MM.1S (cell line): ENCODE measurements around the gene CAMK2A.

Source experiments
- CTCF ChIP-seq: fragments of 300-600 bp; sonication (generic); IDR thresholded peaks from 2 replicates; pipeline ENCODE4 v1.5.1; 2016; ENCODE audit warnings: antibody characterized with exemption, low read length, mixed read lengths
- EZH2phosphoT487 ChIP-seq: fragments of 300-600 bp; sonication (generic); IDR thresholded peaks from 2 replicates; pipeline ENCODE4 v1.6.1; 2018; ENCODE audit warnings: antibody characterized with exemption, low read length

GRCh38 chr5:150288361-150288760, 1.2 kb downstream of the CAMK2A start:
- TF ChIP-seq CTCF = no peak
- TF ChIP-seq EZH2phosphoT487 = no peak
